ENCODE results near the gene LRMDA. TPM values are rescaled to one million over a fixed set of nuclear protein-coding genes. Genes with fewer than 3 reads are reported as not detected.
A peak's percentile ranks its signal among the peaks of the same experiment; 100 is the strongest.

LRMDA gene
- total and polyA plus RNA-seq, 7 donors, result 1.0 to 5.7 (median 2.5) TPM

DNA sequence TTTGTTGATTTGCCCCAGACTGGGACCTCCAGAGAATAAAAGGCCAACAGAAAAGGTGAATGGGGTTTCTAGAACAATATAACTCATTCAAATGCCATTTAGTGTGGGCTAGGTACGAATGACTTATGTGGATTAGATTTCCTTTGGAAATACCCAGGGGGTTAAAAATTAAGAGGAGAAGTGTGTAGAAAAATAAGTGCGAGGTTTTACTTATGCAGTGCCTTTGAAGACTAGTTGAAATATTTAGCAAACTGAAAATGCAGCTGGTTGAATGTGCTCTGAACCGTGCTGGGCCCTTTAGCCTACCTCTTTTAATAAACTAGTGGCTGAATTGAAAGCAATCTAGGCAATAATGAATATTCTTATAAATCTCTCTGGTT is 180.6 kb downstream of the LRMDA start:
- TF ChIP-seq CTCF (IDR thresholded peaks at IDR 0.05), result no peak
- Histone ChIP-seq H3K4me3 (no peak overlapping the region), H3K27me3 (ENCODE audit: insufficient read depth in 3 of 3, low read length in 2 of 3) (peaks cover 0 to 4% (median 0%) of the 10 kb centered on the region in 3 donors), H3K9me3 (no peaks in the 10 kb centered on the region), H3K36me3 (ENCODE audit: insufficient read depth in 1 of 2, low read depth in 1 of 2) (no peaks in the 10 kb centered on the region), H3K27ac (no peak overlapping the region), H3K4me1 (no peaks in the 10 kb centered on the region)
- intact Hi-C loops (cut with DNase I), result no loop called here
- WGBS, 3 donors, result 69 to 85% (median 71%) methylated on average over 3 of the region's 3 CpGs
- DNase-seq, result no peak
- ATAC-seq, result no peak

DNA sequence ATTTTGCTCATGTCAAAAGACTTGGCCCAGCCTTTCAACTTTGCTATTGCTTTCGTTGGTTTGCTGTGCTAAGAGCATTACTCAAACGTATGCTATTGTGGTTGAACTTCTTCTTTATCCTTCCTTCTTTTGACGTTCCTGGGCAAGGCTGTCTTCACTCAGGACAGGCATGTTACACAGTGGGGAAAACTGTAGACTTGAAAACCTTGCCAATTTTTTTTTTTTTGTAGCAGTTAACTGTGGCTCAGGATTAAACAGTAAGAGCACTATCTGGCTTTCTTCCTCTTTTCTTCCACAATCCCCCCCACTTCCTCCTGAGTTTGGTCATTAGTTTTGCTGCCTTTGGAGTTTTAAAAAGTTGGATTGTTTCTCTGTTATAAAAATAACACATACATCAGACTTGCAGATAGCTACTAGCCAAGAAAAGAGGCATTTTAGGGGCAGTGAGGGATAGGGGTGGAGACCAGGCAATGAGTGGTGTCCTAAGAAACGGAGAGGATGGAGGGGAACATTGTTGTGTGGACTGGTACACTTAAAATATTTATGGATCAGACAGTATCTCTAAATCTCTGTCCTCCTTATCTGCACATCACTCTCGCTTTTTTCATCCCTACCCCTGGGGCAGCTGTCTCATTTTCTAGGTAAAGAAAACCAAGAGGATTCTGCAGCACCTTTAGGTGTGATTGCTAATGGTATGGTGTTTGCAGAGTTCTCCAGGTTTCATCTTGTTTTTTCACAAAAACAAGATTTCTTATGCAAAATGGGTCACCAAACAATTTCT is 181.7 kb downstream of the LRMDA start:
- no peak overlapping the region for H3K27ac ChIP-seq

DNA sequence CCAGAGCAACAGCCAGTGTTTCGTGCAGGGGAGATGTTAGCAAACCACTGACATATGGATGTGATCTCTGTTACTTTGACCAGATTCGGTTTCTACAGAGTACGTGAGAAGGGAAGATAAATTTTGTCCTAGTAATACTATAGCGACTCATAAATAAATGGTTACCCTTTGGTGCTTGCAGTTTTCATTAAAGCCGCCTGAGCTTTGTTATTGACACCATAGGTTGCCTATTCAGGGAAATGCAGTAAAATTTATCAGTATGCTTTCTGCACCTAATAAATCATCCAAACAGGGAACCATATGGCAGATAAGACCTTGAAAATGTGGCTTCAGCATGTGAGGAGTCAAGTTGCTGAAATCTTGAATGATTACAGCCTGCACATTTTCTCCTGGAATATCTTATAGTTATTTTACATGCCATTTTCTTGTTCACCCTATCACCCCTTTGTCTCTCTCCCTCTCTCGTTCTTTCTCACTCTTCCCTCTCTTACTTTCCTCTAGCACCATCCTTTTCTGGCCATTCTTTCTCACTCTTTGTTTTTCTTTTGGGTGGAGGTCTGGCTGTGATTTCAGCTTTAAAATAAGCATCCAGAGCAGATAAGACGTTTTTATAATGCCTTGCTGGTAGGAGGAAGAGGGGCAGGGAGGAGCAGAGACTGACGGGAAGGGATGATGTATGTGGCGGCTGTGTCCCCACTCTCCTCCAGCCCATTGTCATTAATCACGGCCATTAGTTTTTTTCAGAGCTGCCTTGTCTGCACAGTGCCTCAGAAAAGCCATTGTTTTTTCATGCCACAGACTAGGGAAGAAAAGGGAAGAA is 182.5 kb downstream of the LRMDA start:
- H3K27ac ChIP-seq, result no peak overlapping the region

More for the DNA sequence above, 181.7 kb downstream of the LRMDA start:
- TF ChIP-seq CTCF (IDR thresholded peaks at IDR 0.05), result no peak
- intact Hi-C loops (cut with DNase I), result no loop called here
- Histone ChIP-seq H3K9me3 (no peaks in the 10 kb centered on the region), H3K4me1 (no peaks in the 10 kb centered on the region), H3K36me3 (ENCODE audit: insufficient read depth in 1 of 2, low read depth in 1 of 2) (no peaks in the 10 kb centered on the region), H3K4me3 (no peak overlapping the region), H3K27me3 (ENCODE audit: insufficient read depth in 3 of 3, low read length in 2 of 3) (peaks cover 0 to 4% (median 0%) of the 10 kb centered on the region in 3 donors)
- 54 to 56% (median 55%) methylated on average over 5 of the region's 5 CpGs for WGBS, 3 donors
- ATAC-seq (peak in 1 of 4 donors; percentile 21), DNase-seq (no peak)

GRCh38 chr10:75616076-75616475 is 184.7 kb downstream of the LRMDA start:
- ATAC-seq (no peak), DNase-seq (no peak)
- Histone ChIP-seq H3K36me3 (ENCODE audit: insufficient read depth in 1 of 2, low read depth in 1 of 2) (no peaks in the 10 kb centered on the region), H3K4me3 (no peak overlapping the region), H3K9me3 (no peaks in the 10 kb centered on the region), H3K27ac (no peak overlapping the region), H3K27me3 (ENCODE audit: insufficient read depth in 3 of 3, low read length in 2 of 3) (peaks cover 0 to 4% (median 0%) of the 10 kb centered on the region in 3 donors), H3K4me1 (no peaks in the 10 kb centered on the region)
- intact Hi-C loops (cut with DNase I), result no loop called here
- TF ChIP-seq CTCF (IDR thresholded peaks at IDR 0.05), result no peak
- WGBS, 3 donors, result 84 to 87% (median 87%) methylated on average over 3 of the region's 3 CpGs

More for the DNA sequence above, 182.5 kb downstream of the LRMDA start:
- Histone ChIP-seq H3K36me3 (ENCODE audit: insufficient read depth in 1 of 2, low read depth in 1 of 2) (no peaks in the 10 kb centered on the region), H3K9me3 (no peaks in the 10 kb centered on the region), H3K27me3 (ENCODE audit: insufficient read depth in 3 of 3, low read length in 2 of 3) (peaks cover 0 to 4% (median 0%) of the 10 kb centered on the region in 3 donors), H3K4me1 (no peaks in the 10 kb centered on the region), H3K4me3 (no peak overlapping the region)
- WGBS, 3 donors, result 50 to 60% (median 56%) methylated on average over 10 of the region's 10 CpGs
- ATAC-seq (no peak), DNase-seq (no peak)
- intact Hi-C loops (cut with DNase I), result no loop called here
- no peak for TF ChIP-seq CTCF (IDR thresholded peaks at IDR 0.05)
